GM12878 (cell line): ENCODE measurements around the gene PCLO. TPM values are rescaled to one million over a fixed set of nuclear protein-coding genes. Genes with fewer than 3 reads are reported as not detected.

Experiments used
- ATAC-seq: fragments of 200-7000 bp; cut with Tn5 transposase; 3 replicates; pipeline ENCODE4 v1.9.1; 2020; ENCODE audit warnings: mild to moderate bottlenecking, moderate library complexity
- BruUV-seq: library from RNA; stranded (reverse); fragments of 400-500 nt; replicated peaks from 2 replicates; lab custom pipeline; 2021; lab: Mats Ljungman, UMichigan
- CTCF ChIA-PET: fragments of 300-600 bp; sonication (Branson Sonifier 250); formaldehyde crosslinking; extraction: SDS; loops from one replicate; lab custom pipeline; 2021; ENCODE audit warnings: inconsistent platforms; lab: Yijun Ruan, JAX
- POLR2A ChIA-PET: fragments of 350-600 bp; formaldehyde crosslinking; extraction: SDS; loops from one replicate; lab custom pipeline; 2021; ENCODE audit warnings: inconsistent platforms; lab: Charles Lee
- RAD21 ChIA-PET: fragments of 300-600 bp; sonication (Branson Sonifier 250); formaldehyde crosslinking; loops from one replicate; lab custom pipeline; 2023; ENCODE audit warnings: antibody characterized with exemption; ENCODE audit not compliant: unreplicated experiment; lab: Charles Lee
- SMC1A ChIA-PET: fragments of 300-600 bp; sonication (Branson Sonifier 250); formaldehyde crosslinking; loops from one replicate; lab custom pipeline; 2023; ENCODE audit not compliant: unreplicated experiment, uncharacterized antibody; lab: Charles Lee
- DNase-seq: peaks from one replicate; pipeline ENCODE4 v3.0.0-alpha.2; 2011; ENCODE audit warnings: low read depth, low spot score
- FAIRE-seq: peaks from 3 replicates; lab custom pipeline; 2011; peaks lifted over from hg19 to GRCh38; lab: Jason Lieb, UNC
- H2AFZ ChIP-seq: 2 replicates; pipeline ENCODE4 v1.6.0; 2011; ENCODE audit warnings: low read depth, low read length, control low read depth; ENCODE audit not compliant: control insufficient read depth
- H3K27ac ChIP-seq: 2 replicates; pipeline ENCODE4 v1.5.1; 2011; ENCODE audit warnings: control low read depth; ENCODE audit not compliant: control insufficient read depth, insufficient read depth
- H3K27me3 ChIP-seq, 2 experiments: replicated peaks in 1 of 2; 2 replicates each; pipeline versions ENCODE4 v1.6.0 to v1.6.1; 2011; ENCODE audit warnings: low read length in 1 of 2; ENCODE audit not compliant: control insufficient read depth in 2 of 2, insufficient read depth in 2 of 2
- H3K36me3 ChIP-seq, 2 experiments: 2 replicates each; pipeline ENCODE4 v1.5.1; 2011; ENCODE audit warnings: low read length in 1 of 2; ENCODE audit not compliant: control insufficient read depth in 2 of 2, insufficient read depth in 2 of 2
- H3K4me1 ChIP-seq: 2 replicates; pipeline ENCODE4 v1.6.1; 2011; ENCODE audit warnings: mild to moderate bottlenecking, low read length, moderate library complexity, mixed read lengths; ENCODE audit not compliant: control insufficient read depth, insufficient read depth
- H3K4me2 ChIP-seq: 2 replicates; pipeline ENCODE4 v1.6.0; 2011; ENCODE audit warnings: control low read depth; ENCODE audit not compliant: control insufficient read depth, insufficient read depth
- H3K4me3 ChIP-seq: fragments of 200-600 bp; sonication (generic); 2 replicates; pipeline ENCODE4 v1.5.1; 2016
- H3K79me2 ChIP-seq: 2 replicates; pipeline ENCODE4 v1.6.0; 2011; ENCODE audit warnings: low read length; ENCODE audit not compliant: control insufficient read depth, insufficient read depth
- H3K9ac ChIP-seq: 2 replicates; pipeline ENCODE4 v1.8.0; 2011; ENCODE audit warnings: low read length, control low read depth, mixed read lengths; ENCODE audit not compliant: control insufficient read depth, insufficient read depth
- H3K9me3 ChIP-seq: replicated peaks from 3 replicates; pipeline ENCODE4 v1.5.1; 2011; ENCODE audit warnings: mild to moderate bottlenecking, low read length; ENCODE audit not compliant: control insufficient read depth, insufficient read depth
- H4K20me1 ChIP-seq: 2 replicates; pipeline ENCODE4 v1.6.0; 2011; ENCODE audit not compliant: control insufficient read depth, insufficient read depth
- ASH2L ChIP-seq: fragments of 300-600, 200-600 bp; sonication (generic); IDR thresholded peaks from 2 replicates; pipeline ENCODE4 v1.6.1; 2017; ENCODE audit warnings: low read depth, mild to moderate bottlenecking, borderline replicate concordance
- CBX3 ChIP-seq: fragments of 200-600 bp; sonication (generic); IDR thresholded peaks from 2 replicates; pipeline ENCODE4 v1.6.1; 2016; ENCODE audit warnings: low read depth, borderline replicate concordance
- CREB1 ChIP-seq: IDR thresholded peaks from 2 replicates; pipeline ENCODE4 v1.6.1; 2012; ENCODE audit warnings: low read depth, mild to moderate bottlenecking, inconsistent platforms
- E4F1 ChIP-seq: fragments of 450-650 bp; IDR thresholded peaks from 2 replicates; pipeline ENCODE4 v1.6.1; 2018; ENCODE audit warnings: borderline replicate concordance, mild to moderate bottlenecking; ENCODE audit not compliant: partially characterized antibody
- FOXK2 ChIP-seq: fragments of 450-650 bp; IDR thresholded peaks from 2 replicates; pipeline ENCODE4 v1.6.1; 2017; ENCODE audit warnings: mild to moderate bottlenecking, moderate library complexity
- HCFC1 ChIP-seq: fragments of 150-350 bp; IDR thresholded peaks from 2 replicates; pipeline ENCODE4 v1.6.1; 2014; ENCODE audit warnings: low read length
- MEF2B ChIP-seq: fragments of 450-650 bp; IDR thresholded peaks from 2 replicates; pipeline ENCODE4 v1.6.1; 2018; ENCODE audit warnings: mild to moderate bottlenecking, moderate library complexity; ENCODE audit not compliant: partially characterized antibody, poor library complexity, severe bottlenecking
- NFYB ChIP-seq: IDR thresholded peaks from 2 replicates; pipeline ENCODE4 v1.6.1; 2011; ENCODE audit warnings: low read depth, mild to moderate bottlenecking, low read length, improper control_type of control experiment, moderate library complexity; ENCODE audit not compliant: insufficient read depth
- PAX5 ChIP-seq: IDR thresholded peaks from 2 replicates; pipeline ENCODE4 v1.6.1; 2011; ENCODE audit warnings: low read depth, low read length, borderline replicate concordance
- POLR2A ChIP-seq: IDR thresholded peaks from 2 replicates; pipeline ENCODE4 v1.6.1; 2011; ENCODE audit warnings: low read depth, mild to moderate bottlenecking, low read length
- RFX5 ChIP-seq: IDR thresholded peaks from 2 replicates; pipeline ENCODE4 v1.6.1; 2011; ENCODE audit warnings: low read depth, low read length, improper control_type of control experiment
- RUNX3 ChIP-seq: IDR thresholded peaks from 2 replicates; pipeline ENCODE4 v1.6.1; 2012; ENCODE audit warnings: low read length, inconsistent platforms
- SIX5 ChIP-seq: IDR thresholded peaks from 2 replicates; pipeline ENCODE4 v1.6.1; 2011; ENCODE audit warnings: mild to moderate bottlenecking, low read depth, low read length, moderate library complexity; ENCODE audit not compliant: severe bottlenecking
- STAT3 ChIP-seq: IDR thresholded peaks from 2 replicates; pipeline ENCODE4 v1.6.1; 2011; ENCODE audit warnings: low read depth, low read length, improper control_type of control experiment
- USF1 ChIP-seq: IDR thresholded peaks from 2 replicates; pipeline ENCODE4 v1.6.1; 2011; ENCODE audit warnings: borderline replicate concordance, low read depth, mild to moderate bottlenecking, moderate library complexity, mixed read lengths, low read length; ENCODE audit not compliant: insufficient read depth; ENCODE audit errors: extremely low read length
- WGBS: methylation state at CpG from one replicate; pipeline ENCODE4 v1.1.6; 2016; ENCODE audit warnings: low lambda C conversion rate; ENCODE audit not compliant: insufficient replicate concordance, insufficient coverage; ENCODE audit errors: missing lambda C conversion rate; 5-methylcytosine and 5-hydroxymethylcytosine counted together
- in situ Hi-C: fragments of 300-500 bp; cut with MboI; formaldehyde crosslinking; loops from 9 replicates; pipeline ENCODE4 v1.14.3; 2018; ENCODE audit warnings: mixed read lengths
- intact Hi-C: fragments of 100-400 bp; cut with micrococcal nuclease; formaldehyde crosslinking; loops from one replicate; pipeline ENCODE4 v1.14.2; 2022; ENCODE audit not compliant: unreplicated experiment
- polyA plus RNA-seq, 11 experiments: library from polyadenylated mRNA; depleted of rRNA in 4 of 11; unstranded in 6 of 11; stranded (reverse) in 5 of 11; fragments of >200 nt; fragmentation: Nextera tagmentation in 4 of 11; fragmentation: Illumina TruSeq in 1 of 11; extraction: Ambion mirVana in 4 of 11; extraction: Trizol in 1 of 11; gene quantifications; 1 replicate in 1 of 11; 2 replicates in 10 of 11; pipeline versions ENCODE4 v1.2.1 to v1.2.3, GENCODE V29; 2011 to 2016; ENCODE audit warnings: inconsistent platforms in 2 of 11, missing spikeins in 2 of 11, low read depth in 1 of 11
- total RNA-seq, 4 experiments: library from RNA; depleted of rRNA in 3 of 4; stranded (reverse); fragments of >200 nt in 3 of 4; fragmentation: Illumina TruSeq in 1 of 4; extraction: Trizol in 1 of 4; gene quantifications; 2 replicates each; pipeline versions ENCODE4 v1.2.1 to v1.2.3, GENCODE V29; 2013 to 2021
- TF ChIP-seq, protein P1 (sequence below): fragments of 450-650 bp; formaldehyde crosslinking; IDR thresholded peaks from 2 replicates; pipeline ENCODE4 v1.4.0; 2022; ENCODE audit warnings: mild to moderate bottlenecking, moderate library complexity

The PCLO gene
- total and polyA plus RNA-seq, 10 of the 15 experiments (the other 5 are each of a cell fraction or from before 2014, with no cell fraction given), result 0.01 to 0.08 (median 0.03) TPM; not detected in 6

DNA sequence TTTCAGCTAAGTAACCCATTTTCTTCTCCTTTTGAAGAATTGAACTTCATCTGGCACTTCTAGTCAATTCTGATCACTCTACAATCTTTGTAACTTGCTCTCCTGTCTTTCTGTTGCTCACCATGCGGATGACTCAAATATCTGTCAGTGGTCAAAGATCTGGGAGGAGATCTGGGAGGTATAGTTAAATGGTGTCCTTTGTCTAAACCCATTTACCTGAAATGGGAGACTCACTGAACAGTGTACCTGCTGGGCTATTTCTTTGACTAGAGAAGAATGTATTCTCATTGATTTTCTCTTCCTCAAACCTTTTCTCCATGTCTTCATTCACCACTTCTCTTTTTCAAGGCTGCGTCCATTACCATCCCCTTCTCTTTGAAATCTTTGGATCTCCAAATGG is 42.0 kb upstream of the PCLO start:
- H3K9me3 ChIP-seq, result no peaks in the 10 kb centered on the region
- H4K20me1 ChIP-seq, result no peaks in the 10 kb centered on the region
- H3K79me2 ChIP-seq, result no peaks in the 10 kb centered on the region
- H3K4me3 ChIP-seq, result no peak overlapping the region
- POLR2A ChIA-PET, result no interaction called here
- WGBS, result 45% methylated on average over 2 of the region's 2 CpGs
- BruUV-seq, result no TSS peak
- CTCF ChIA-PET, result no interaction called here
- no peak overlapping the region for H3K9ac ChIP-seq
- no peaks in the 10 kb centered on the region for H3K4me1 ChIP-seq
- no peak for DNase-seq
- H3K36me3 ChIP-seq, result no peaks in the 10 kb centered on the region
- no peak overlapping the region for H3K4me2 ChIP-seq
- SMC1A ChIA-PET, result no interaction called here
- RAD21 ChIA-PET, result no interaction called here
- intact Hi-C loops (no loop called here), in situ Hi-C loops (no loop called here)
- no peak for FAIRE-seq
- no peaks in the 10 kb centered on the region for H3K27me3 ChIP-seq
- H2AFZ ChIP-seq, result no peak overlapping the region
- H3K27ac ChIP-seq, result no peak overlapping the region
- ATAC-seq, result no peak
- TF ChIP-seq E4F1, result no peak
- no peak for TF ChIP-seq HCFC1
- no peak for TF ChIP-seq CREB1
- no peak for TF ChIP-seq RFX5
- no peak for TF ChIP-seq POLR2A
- no peak for TF ChIP-seq ASH2L
- TF ChIP-seq FOXK2, result no peak
- no peak for TF ChIP-seq CBX3
- no peak for TF ChIP-seq STAT3
- no peak for TF ChIP-seq PAX5
- TF ChIP-seq NFYB, result no peak
- no peak for TF ChIP-seq USF1
- no peak for TF ChIP-seq SIX5
- TF ChIP-seq MEF2B, result no peak
- TF ChIP-seq, protein P1, sequence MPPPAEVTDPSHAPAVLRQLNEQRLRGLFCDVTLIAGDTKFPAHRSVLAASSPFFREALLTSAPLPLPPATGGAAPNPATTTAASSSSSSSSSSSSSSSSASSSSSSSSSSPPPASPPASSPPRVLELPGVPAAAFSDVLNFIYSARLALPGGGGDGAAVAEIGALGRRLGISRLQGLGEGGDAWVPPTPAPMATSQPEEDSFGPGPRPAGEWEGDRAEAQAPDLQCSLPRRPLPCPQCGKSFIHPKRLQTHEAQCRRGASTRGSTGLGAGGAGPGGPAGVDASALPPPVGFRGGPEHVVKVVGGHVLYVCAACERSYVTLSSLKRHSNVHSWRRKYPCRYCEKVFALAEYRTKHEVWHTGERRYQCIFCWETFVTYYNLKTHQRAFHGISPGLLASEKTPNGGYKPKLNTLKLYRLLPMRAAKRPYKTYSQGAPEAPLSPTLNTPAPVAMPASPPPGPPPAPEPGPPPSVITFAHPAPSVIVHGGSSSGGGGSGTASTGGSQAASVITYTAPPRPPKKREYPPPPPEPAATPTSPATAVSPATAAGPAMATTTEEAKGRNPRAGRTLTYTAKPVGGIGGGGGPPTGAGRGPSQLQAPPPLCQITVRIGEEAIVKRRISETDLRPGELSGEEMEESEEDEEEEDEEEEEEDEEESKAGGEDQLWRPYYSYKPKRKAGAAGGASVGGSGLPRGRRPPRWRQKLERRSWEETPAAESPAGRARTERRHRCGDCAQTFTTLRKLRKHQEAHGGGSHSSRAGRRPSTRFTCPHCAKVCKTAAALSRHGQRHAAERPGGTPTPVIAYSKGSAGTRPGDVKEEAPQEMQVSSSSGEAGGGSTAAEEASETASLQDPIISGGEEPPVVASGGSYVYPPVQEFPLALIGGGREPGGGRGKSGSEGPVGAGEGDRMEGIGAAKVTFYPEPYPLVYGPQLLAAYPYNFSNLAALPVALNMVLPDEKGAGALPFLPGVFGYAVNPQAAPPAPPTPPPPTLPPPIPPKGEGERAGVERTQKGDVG, result no peak
- no peak for TF ChIP-seq RUNX3
